Ovary (tissue), 3 donors: ENCODE data around the gene SLC12A3.

Experiments used
- CTCF ChIP-seq, 3 donors: fragments of 450-650 bp in 2 of 3; fragments of 200-600 bp in 1 of 3; IDR thresholded peaks; one replicate each; pipeline versions ENCODE4 v1.5.1 to v1.8.0; 2016 to 2022; ENCODE audit warnings: antibody characterized with exemption in 3 of 3, mild to moderate bottlenecking in 1 of 3
- EP300 ChIP-seq: sonication (generic); formaldehyde crosslinking; IDR thresholded peaks from one replicate; pipeline ENCODE4 v1.6.1; 2017; ENCODE audit warnings: antibody characterized with exemption
- POLR2A ChIP-seq: fragments of 450-650 bp; IDR thresholded peaks from one replicate; pipeline ENCODE4 v1.6.1; 2017; ENCODE audit warnings: antibody characterized with exemption, mild to moderate bottlenecking, moderate library complexity
- donor health status: DM: no; HTN: no; CAD: no.

GRCh38 chr16:56910654-56911539 is 45.9 kb downstream of the SLC12A3 start:
- TF ChIP-seq CTCF (IDR thresholded peaks at IDR 0.05) (no peak), EP300 (no peak), POLR2A (no peak)
